OCI-LY3 (cell line): ENCODE data around the gene LUZP1.

Experiments used
- EZH2phosphoT487 ChIP-seq: fragments of 200-600 bp; shearing (Covaris generic); IDR thresholded peaks from 2 replicates; pipeline ENCODE4 v1.6.1; 2018; ENCODE audit warnings: antibody characterized with exemption, mixed run types, low read depth
- TF ChIP-seq, protein P1 (sequence below): fragments of 200-600, 300-600 bp; sonication (generic); IDR thresholded peaks from 2 replicates; pipeline ENCODE4 v1.5.1; 2014; ENCODE audit warnings: antibody characterized with exemption, low read length, low read depth

DNA sequence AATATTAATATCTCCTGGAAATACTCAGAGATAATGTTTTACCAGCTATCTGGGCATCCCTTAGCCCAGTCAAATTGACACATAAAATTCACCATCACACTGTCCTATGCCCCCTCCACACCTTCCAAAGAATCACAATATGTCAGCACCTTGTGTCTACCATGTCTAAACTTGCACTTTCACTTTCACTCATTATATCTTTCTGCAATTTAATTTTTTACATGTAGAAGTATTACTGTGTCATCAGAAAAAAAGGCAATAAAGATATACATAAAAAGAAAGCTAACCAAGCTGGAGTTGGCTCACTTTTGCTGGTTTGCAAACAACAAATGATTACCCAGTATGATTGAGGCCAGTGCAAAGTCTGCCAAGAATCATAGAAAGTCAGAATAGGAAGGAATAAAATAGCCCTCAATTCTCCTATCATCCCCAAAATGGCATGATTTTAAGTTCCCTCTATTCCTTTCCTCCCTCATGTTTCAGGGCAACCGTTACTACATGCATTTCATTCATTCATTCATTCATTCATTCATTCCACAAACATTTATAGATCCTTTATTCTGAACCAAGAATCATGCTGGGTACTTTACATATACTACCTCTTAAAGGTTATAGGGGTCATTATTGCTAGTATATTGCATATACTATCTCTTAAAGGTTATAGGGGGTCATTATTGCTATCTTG, 5.9 kb upstream of the LUZP1 start:
- TF ChIP-seq, protein P1, sequence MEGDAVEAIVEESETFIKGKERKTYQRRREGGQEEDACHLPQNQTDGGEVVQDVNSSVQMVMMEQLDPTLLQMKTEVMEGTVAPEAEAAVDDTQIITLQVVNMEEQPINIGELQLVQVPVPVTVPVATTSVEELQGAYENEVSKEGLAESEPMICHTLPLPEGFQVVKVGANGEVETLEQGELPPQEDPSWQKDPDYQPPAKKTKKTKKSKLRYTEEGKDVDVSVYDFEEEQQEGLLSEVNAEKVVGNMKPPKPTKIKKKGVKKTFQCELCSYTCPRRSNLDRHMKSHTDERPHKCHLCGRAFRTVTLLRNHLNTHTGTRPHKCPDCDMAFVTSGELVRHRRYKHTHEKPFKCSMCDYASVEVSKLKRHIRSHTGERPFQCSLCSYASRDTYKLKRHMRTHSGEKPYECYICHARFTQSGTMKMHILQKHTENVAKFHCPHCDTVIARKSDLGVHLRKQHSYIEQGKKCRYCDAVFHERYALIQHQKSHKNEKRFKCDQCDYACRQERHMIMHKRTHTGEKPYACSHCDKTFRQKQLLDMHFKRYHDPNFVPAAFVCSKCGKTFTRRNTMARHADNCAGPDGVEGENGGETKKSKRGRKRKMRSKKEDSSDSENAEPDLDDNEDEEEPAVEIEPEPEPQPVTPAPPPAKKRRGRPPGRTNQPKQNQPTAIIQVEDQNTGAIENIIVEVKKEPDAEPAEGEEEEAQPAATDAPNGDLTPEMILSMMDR: no peak
- TF ChIP-seq EZH2phosphoT487: no peak
